Natural killer cell (primary cell): ENCODE measurements around the gene NFASC. TPM values are rescaled to one million over a fixed set of nuclear protein-coding genes. Genes with fewer than 3 reads are reported as not detected.

Experiments
- ATAC-seq, 3 donors: fragments of 150-1000 bp in 2 of 3; fragments of 200-7000 bp in 1 of 3; cut with Tn5 transposase; 1 replicate in 1 of 3; 2 replicates in 2 of 3; pipeline ENCODE4 v1.10.0; 2021; ENCODE audit warnings: mild to moderate bottlenecking in 2 of 3, moderate library complexity in 2 of 3
- DNase-seq, 2 donors: peaks; one replicate each; pipeline versions ENCODE4 v3.0.0 to v3.0.0-alpha.2; 2013 to 2021; ENCODE audit warnings: mixed read lengths in 1 of 2
- H3K27ac ChIP-seq: one replicate; pipeline ENCODE4 v1.5.1; 2013; ENCODE audit warnings: mild to moderate bottlenecking, low read length
- H3K27me3 ChIP-seq: one replicate; pipeline ENCODE4 v1.6.1; 2013; ENCODE audit warnings: low read length; ENCODE audit not compliant: control insufficient read depth, insufficient read depth
- H3K36me3 ChIP-seq: one replicate; pipeline ENCODE4 v1.6.1; 2013; ENCODE audit warnings: low read length; ENCODE audit not compliant: control insufficient read depth, insufficient read depth
- H3K4me1 ChIP-seq: one replicate; pipeline ENCODE4 v1.6.1; 2013; ENCODE audit warnings: low read length; ENCODE audit not compliant: control insufficient read depth, insufficient read depth
- H3K4me3 ChIP-seq: one replicate; pipeline ENCODE4 v1.5.1; 2013; ENCODE audit warnings: low read length
- H3K9me3 ChIP-seq: one replicate; pipeline ENCODE4 v1.6.1; 2013; ENCODE audit warnings: low read length; ENCODE audit not compliant: control insufficient read depth, insufficient read depth
- H3K27ac Mint-ChIP-seq, 2 donors: one replicate each; pipeline ENCODE4 v1.8.0; 2022; ENCODE audit warnings: mild to moderate bottlenecking in 2 of 2, mixed read lengths in 2 of 2, moderate library complexity in 1 of 2
- H3K27me3 Mint-ChIP-seq, 2 donors: one replicate each; pipeline ENCODE4 v1.8.0; 2022; ENCODE audit warnings: low read depth in 2 of 2, mixed read lengths in 2 of 2
- H3K36me3 Mint-ChIP-seq: one replicate; pipeline ENCODE4 v1.8.0; 2022; ENCODE audit warnings: mixed read lengths
- H3K4me1 Mint-ChIP-seq, 2 donors: one replicate each; pipeline ENCODE4 v1.8.0; 2022; ENCODE audit warnings: mixed read lengths in 2 of 2
- H3K4me3 Mint-ChIP-seq: one replicate; pipeline ENCODE4 v1.8.0; 2022; ENCODE audit warnings: mild to moderate bottlenecking, moderate library complexity, mixed read lengths
- H3K9me3 Mint-ChIP-seq, 2 donors: one replicate each; pipeline ENCODE4 v1.8.0; 2022; ENCODE audit warnings: mixed read lengths in 2 of 2
- CTCF ChIP-seq: fragments of 200-600 bp; IDR thresholded peaks from one replicate; pipeline ENCODE4 v1.8.0; 2022; ENCODE audit warnings: antibody characterized with exemption
- WGBS: methylation state at CpG from one replicate; pipeline ENCODE4 v1.1.7; 2013; ENCODE audit warnings: missing lambda C conversion rate; ENCODE audit not compliant: insufficient coverage; 5-methylcytosine and 5-hydroxymethylcytosine counted together
- intact Hi-C: fragments of 100-400 bp; cut with micrococcal nuclease; formaldehyde crosslinking; loops from one replicate; pipeline ENCODE4 v1.14.2; 2022
- total RNA-seq, 4 donors: library from RNA; stranded (reverse); fragments of 120-200 nt in 1 of 4; gene quantifications; one replicate each; pipeline versions ENCODE4 v1.2.3 to v1.2.4, GENCODE V29; 2013 to 2022

Gene NFASC
- total RNA-seq, 3 donors from 2014 or later (not counting 1 experiment from before 2014, with no cell fraction given) = 0.09 to 0.27 TPM; not detected in 1

DNA sequence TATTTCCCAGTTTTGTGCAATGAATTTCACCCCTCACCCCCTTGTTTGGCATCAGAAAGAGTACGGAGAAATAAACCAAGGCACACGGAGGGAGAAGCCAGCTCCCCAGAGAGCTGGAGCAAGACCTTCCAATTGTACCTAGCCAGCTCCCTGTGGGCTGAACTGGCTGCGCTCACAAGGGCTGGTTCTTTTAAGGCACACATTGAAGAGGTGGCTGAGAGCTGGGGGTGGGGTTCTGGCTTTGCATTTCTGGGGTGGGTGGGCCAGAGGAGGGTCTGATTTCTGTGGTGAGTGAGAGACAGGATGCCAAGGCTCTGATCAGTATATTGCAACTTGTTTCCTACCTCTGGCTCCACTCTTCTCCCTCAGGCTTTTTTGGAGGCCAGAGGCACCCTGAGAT lies 39.5 kb upstream of the NFASC start:
- 47% methylated on average over 3 of the region's 3 CpGs for WGBS
- intact Hi-C loops = no loop called here
- TF ChIP-seq CTCF = no peak
- peaks cover 11% of the 10 kb centered on the region for H3K4me1 ChIP-seq
- peaks cover 36 to 39% of the 10 kb centered on the region in 2 donors for H3K27me3 Mint-ChIP-seq
- H3K27ac ChIP-seq = no peak overlapping the region
- H3K9me3 Mint-ChIP-seq = no peaks in the 10 kb centered on the region
- no peaks in the 10 kb centered on the region for H3K36me3 Mint-ChIP-seq
- peaks cover 16% of the 10 kb centered on the region for H3K27me3 ChIP-seq
- no peak overlapping the region for H3K4me3 Mint-ChIP-seq
- no peaks in the 10 kb centered on the region for H3K36me3 ChIP-seq
- no peaks in the 10 kb centered on the region for H3K9me3 ChIP-seq
- ATAC-seq (no peak), DNase-seq (no peak)
- H3K4me1 Mint-ChIP-seq = peaks cover 0 to 14% of the 10 kb centered on the region in 2 donors
- no peak overlapping the region for H3K4me3 ChIP-seq
- no peak overlapping the region for H3K27ac Mint-ChIP-seq

DNA sequence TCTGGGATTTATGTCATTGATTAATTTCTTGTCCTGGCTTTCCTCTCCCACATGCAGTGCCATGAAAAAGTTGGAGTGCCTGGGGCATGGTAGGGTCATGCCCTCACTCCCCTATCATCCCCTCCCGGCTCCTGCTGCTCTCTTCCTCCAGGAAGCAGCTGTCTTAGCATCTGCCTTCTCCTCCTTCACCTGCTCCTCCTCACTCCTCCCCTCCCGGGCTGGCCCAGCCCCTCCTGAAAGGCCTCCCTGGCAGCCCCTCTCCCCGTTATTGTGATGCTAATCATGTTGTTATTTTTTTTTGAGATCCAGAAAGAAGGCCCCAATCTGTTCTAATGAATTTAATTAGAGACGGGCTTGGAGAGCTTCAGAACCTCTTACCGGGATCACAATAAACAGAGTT lies 36.3 kb upstream of the NFASC start:
- Mint-ChIP-seq H3K27me3 (peaks cover 34 to 57% of the 10 kb centered on the region in 2 donors), H3K4me1 (peaks cover 0 to 2% of the 10 kb centered on the region in 2 donors), H3K27ac (no peak overlapping the region), H3K36me3 (no peaks in the 10 kb centered on the region), H3K4me3 (no peak overlapping the region), H3K9me3 (no peaks in the 10 kb centered on the region)
- 52% methylated on average over 4 of the region's 5 CpGs for WGBS
- no peaks in the 10 kb centered on the region for H3K36me3 ChIP-seq
- DNase-seq (no peak), ATAC-seq (no peak)
- no peak overlapping the region for H3K27ac ChIP-seq
- intact Hi-C loops = no loop called here
- TF ChIP-seq CTCF = no peak
- H3K27me3 ChIP-seq = peaks cover 12% of the 10 kb centered on the region
- H3K4me1 ChIP-seq = peaks cover under 1% of the 10 kb centered on the region
- H3K9me3 ChIP-seq = no peaks in the 10 kb centered on the region
- no peak overlapping the region for H3K4me3 ChIP-seq

DNA sequence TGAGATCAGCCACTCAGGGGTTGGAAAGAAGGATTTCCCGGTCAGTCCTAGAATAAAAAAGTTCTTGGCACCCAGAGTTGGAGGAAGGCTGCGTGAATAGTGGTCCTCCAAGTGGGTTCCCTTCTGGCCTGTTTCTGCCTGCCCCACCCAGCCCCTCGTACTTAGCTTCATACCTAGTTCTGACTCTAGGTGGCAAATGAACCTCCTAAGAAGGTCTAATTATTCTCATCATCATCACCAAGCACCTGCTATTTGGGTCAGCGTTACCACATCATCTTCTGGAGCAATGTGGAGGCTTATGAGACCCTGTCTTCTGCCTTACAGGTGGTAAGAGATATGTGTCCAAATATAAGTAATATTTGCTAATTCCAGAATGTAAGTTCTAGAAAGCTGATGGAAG lies 35.9 kb upstream of the NFASC start:
- 53% methylated on average over 3 of the region's 4 CpGs for WGBS
- Histone ChIP-seq H3K27ac (no peak overlapping the region), H3K4me1 (no peaks in the 10 kb centered on the region), H3K36me3 (no peaks in the 10 kb centered on the region), H3K4me3 (no peak overlapping the region), H3K27me3 (peaks cover 8% of the 10 kb centered on the region), H3K9me3 (no peaks in the 10 kb centered on the region)
- intact Hi-C loops = no loop called here
- ATAC-seq (no peak), DNase-seq (no peak)
- TF ChIP-seq CTCF = no peak
- H3K4me3 Mint-ChIP-seq = no peak overlapping the region
- H3K4me1 Mint-ChIP-seq = no peaks in the 10 kb centered on the region
- H3K9me3 Mint-ChIP-seq = no peaks in the 10 kb centered on the region
- H3K36me3 Mint-ChIP-seq = no peaks in the 10 kb centered on the region
- peaks cover 30 to 53% of the 10 kb centered on the region in 2 donors for H3K27me3 Mint-ChIP-seq
- H3K27ac Mint-ChIP-seq = no peak overlapping the region

GRCh38 chr1:204835737-204836136 lies 34.9 kb upstream of the NFASC start:
- H3K4me3 ChIP-seq = no peak overlapping the region
- H3K36me3 ChIP-seq = no peaks in the 10 kb centered on the region
- Mint-ChIP-seq H3K27me3 (peaks cover 25 to 49% of the 10 kb centered on the region in 2 donors), H3K36me3 (no peaks in the 10 kb centered on the region), H3K27ac (no peak overlapping the region), H3K9me3 (no peaks in the 10 kb centered on the region), H3K4me3 (no peak overlapping the region), H3K4me1 (no peaks in the 10 kb centered on the region)
- intact Hi-C loops = no loop called here
- ATAC-seq (no peak), DNase-seq (no peak)
- TF ChIP-seq CTCF = no peak
- no peak overlapping the region for H3K27ac ChIP-seq
- H3K9me3 ChIP-seq = no peaks in the 10 kb centered on the region
- H3K27me3 ChIP-seq = peaks cover 4% of the 10 kb centered on the region
- H3K4me1 ChIP-seq = no peaks in the 10 kb centered on the region
- WGBS = 85% methylated on average over 3 of the region's 3 CpGs
